GM19025 (cell line): Measurements from ENCODE around the gene PCSK4.
"Not testable (repeated sequence)": the region's sequence is repeated elsewhere in the genome, so short reads cannot be mapped to it uniquely, and the experiment has no call there.

Experiments
- ATAC-seq: cut with Tn5 transposase; IDR thresholded peaks from one replicate; pipeline ENCODE4 v1.9.1; 2021; ENCODE audit warnings: mild to moderate bottlenecking, low read depth, moderate library complexity; ENCODE audit not compliant: unreplicated experiment

PCSK4 gene

DNA sequence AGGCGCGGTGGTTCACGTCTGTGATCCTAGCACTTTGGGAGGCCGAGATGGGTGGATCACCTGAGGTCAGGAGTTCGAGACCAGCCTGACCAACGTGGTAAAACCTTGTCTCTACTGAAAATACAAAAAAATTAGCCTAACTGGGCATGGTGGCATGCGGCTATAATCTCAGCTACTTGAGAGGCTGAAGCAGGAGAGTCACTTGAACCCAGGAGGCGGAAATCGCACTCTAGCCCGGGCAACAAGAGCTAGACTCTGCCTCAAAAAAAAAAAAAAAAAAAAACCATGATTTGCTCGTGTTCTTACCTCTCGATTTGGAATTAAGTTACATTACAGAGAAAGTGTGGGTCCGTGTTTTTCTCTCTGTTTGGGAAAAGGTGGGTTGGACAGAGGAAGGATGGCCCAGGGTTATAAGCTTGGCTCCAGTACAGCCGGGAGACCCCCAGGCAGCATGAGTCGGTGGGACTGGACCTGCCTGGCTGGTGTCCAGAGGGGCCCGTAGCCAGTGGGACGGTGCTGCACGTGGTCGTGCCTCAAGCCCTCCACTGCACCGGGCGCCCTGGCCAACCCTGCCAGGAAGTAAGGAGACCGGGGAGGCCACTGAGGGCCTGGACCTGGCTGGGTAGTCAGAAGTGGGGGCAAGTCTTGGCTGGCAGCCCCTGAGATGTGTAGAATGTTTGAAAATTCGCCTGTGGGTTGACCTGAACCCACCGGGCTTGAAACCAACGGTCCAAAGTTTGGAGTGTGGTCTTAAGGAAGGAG is 48.3 kb downstream of the PCSK4 start:
- ATAC-seq = no peak

DNA sequence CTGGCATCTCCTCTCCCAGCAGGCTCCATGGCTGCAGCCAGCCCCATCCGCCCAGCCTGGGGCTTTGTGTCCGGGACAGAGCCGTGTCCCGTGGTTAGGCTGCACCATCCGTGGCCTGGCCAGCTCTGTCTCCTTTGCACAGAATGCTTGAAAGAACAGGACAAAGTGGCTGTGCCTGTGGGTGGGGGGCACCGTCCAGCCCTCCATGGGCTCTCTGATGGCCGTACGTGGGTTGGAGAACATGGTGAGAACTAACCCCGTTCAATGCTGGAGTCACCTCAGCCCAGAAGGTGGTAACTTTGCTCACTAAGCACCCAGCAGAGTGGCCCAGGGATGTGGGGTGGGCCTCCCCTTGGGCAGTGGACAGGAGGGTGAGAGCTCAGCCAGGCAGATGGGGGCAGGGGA is 49.1 kb downstream of the PCSK4 start:
- no peak for ATAC-seq

GRCh38 chr19:1440418-1440801 is 49.7 kb downstream of the PCSK4 start:
- no peak for ATAC-seq

- not testable (repeated sequence) for ATAC-seq
Measured at GRCh38 chr19:1439525-1440417, 50.4 kb downstream of the PCSK4 start.

DNA sequence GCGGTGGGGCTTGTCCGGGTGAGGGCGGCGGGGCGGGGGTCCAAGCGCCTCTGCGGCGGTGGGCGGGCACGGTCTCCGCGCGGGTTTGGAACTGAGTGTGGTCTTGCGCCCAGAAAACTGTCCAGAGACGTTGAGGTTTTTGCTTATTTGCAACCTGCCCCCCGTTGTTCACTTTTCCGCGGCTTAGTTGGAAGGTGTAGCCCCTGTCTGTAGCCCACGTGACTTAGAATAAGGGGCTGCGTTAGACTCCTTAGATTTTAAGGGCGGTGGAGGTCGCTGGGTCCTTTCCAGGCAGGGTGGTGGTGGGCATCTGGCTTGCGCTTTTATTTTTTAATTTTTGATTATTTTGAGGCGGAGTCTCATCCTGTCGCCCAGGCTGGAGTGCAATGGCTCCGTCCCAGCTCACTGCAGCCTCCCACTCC is 51.2 kb downstream of the PCSK4 start:
- no peak for ATAC-seq

DNA sequence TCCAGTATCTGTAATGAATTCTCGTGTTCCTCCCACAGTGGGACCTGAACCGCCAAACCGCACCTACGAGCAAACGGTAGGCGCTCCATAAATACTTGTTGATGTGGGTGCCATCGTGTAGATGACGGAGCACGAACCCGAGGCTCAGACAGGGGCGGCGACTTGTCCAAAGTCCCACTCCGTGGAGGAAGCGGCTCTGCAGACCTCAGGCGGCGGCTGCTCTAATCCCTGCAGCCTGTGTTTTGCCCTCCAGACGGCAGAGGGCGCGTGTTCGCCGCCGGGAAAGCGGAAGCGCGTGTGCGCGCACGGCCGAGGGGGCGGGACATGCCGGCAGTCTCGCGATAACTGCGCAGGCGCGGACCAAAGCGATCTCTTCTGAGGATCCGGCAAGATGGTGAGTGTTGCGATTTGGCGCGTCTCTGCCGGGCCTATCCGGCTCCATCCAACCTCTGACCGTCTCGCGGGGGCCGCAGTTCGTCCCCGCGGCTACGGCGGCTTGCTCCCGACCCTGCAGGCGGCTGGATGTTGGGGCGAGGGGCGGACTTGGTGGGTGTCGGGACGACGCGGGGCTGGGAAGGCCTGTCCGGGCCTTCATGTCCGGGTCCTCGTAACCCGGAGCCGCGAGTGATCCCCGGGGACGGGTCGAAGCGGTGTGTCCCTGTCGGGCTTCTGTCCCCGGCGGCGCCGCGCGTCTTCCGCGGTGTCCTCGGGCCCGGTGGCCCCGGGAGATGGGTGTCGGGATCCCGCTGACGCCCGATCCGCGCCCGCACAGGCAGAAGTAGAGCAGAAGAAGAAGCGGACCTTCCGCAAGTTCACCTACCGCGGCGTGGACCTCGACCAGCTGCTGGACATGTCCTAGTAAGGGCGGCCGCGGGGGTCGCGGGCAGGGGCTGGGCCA is 51.9 kb downstream of the PCSK4 start, which contains the start of gene RPS15:
TSS of gene RPS15 (plus strand) at position 362 of the 898 bp plus-strand sequence. CDS start at position 392, 30 bp downstream.
- ATAC-seq = peak; percentile 64

DNA sequence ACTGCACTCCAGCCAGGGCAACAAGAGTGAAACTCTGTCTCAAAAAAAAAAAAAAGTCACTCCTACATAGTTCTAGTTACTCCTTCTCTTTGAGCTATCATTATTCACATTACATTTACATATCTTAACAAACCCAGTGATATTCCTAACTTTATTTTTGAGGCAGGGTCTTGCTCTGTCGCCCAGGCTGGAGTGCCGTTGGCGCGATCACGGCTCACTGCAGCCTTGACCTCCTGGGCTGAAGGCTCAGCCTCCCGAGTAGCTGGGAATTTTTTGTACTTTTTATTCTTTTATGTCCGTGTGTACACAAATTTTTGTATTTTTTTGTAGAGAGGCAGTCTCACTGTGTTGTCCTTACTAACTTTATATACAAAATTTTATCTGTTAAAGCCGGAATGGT is 52.5 kb downstream of the PCSK4 start:
- no peak for ATAC-seq

- no peak for ATAC-seq
Measured at GRCh38 chr19:1435378-1435989, 54.7 kb downstream of the PCSK4 start.

DNA sequence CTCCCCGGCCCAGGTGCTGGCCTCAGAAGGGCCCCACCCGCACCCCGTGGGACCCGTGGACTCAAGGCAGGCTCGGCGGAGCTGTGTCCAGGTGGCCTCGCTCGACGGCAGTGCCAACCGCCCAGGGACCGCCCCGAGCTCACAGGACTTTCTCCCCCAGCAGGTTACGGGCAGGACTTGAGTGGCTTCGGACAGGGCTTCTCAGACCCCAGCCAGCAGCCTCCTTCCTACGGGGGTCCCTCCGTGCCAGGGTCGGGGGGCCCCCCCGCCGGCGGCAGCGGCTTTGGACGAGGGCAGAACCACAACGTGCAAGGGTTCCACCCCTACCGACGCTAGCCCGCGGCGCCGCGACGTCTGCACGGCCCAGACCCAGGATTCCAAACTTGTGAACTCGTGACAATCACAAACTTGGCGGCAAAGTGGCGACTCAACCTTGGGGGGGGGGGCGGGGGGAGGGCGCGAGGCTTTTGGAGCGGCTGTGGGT is 55.5 kb downstream of the PCSK4 start:
- no peak for ATAC-seq

GRCh38 chr19:1434040-1434366 is 56.1 kb downstream of the PCSK4 start:
- no peak for ATAC-seq

GRCh38 chr19:1433119-1434039 is 56.8 kb downstream of the PCSK4 start:
- ATAC-seq = no peak

GRCh38 chr19:1432507-1432887 is 57.7 kb downstream of the PCSK4 start:
- ATAC-seq = no peak

DNA sequence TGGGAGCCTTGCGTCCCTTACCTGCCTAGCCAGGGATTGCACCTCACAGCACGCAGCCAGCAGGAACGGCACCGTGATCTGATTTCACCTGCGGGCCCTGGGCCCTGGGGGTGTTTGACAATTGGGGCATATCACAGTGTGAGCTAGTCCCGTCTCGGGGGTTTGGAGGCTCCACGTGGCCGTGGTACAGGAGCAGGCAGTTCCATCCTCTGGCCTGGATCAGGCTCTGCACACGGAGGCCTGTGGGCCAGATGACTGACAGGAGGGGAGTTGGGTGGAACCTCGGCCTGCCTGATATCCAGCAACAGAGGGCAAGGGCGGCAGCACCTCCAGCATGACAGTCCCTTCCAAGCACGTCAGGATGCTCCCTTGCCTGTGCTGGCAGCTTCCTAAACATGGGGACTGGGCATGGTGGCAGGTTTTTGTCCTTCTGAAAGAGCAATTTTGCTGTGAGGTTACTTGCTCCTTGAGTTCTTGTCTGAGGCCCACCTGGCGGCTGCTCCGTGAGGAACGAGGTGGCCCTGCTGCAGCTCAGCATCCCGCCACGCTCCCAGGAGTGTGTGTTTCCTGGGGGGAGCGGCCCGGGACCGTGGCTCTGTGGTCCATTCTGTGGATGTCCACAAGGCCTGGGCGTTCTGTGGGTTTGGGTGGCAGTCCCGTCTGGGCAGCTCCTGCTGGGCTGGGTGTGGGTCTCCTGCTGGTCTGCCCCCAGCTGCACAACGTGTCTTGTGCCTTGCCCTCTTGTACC is 58.2 kb downstream of the PCSK4 start:
- ATAC-seq = no peak
